ENCODE measurements around the gene RPP30. TPM values are rescaled to one million over a fixed set of nuclear protein-coding genes. Genes with fewer than 3 reads are reported as not detected.

The RPP30 gene
- polyA plus RNA-seq, 3 donors = 24.9 to 42.9 (median 40.3) TPM

DNA sequence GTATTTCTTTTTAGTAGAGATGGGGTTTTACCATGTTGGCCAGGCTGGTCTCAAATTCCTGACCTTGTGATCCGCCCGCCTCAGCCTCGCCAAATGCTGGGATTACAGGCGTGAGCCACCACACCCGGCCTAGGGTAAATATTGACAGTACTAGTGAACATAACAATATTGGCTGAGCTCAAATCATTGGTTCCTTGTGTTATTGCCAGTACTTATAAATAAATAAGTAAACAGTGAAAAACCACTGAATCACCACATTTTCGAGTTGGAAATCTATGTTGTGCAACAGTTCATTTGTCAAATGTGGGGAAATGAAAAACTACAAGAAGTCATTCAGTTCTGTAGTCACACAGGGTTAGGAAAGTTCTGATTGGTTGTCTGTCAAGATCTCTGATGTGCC lies 15.8 kb downstream of the RPP30 start:
- no peaks in the 10 kb centered on the region for H3K27me3 ChIP-seq (ENCODE audit: control insufficient read depth in 2 of 2, insufficient read depth in 2 of 2, low read length in 2 of 2)
- no peak overlapping the region for H3K4me3 Mint-ChIP-seq
- no peaks in the 10 kb centered on the region for H3K4me1 ChIP-seq (ENCODE audit: control insufficient read depth in 1 of 2, insufficient read depth in 2 of 2, low read length in 2 of 2)
- H3K4me3 ChIP-seq (replicated peaks in 1 of 3; ENCODE audit: low read depth in 2 of 3, low read length in 3 of 3) = no peak overlapping the region
- H3K36me3 Mint-ChIP-seq = peaks cover 65 to 88% of the 10 kb centered on the region in 2 donors
- H2AFZ ChIP-seq (ENCODE audit: insufficient read depth, low read depth, low read length, poor library complexity, severe bottlenecking) = no peak overlapping the region
- H3K9ac ChIP-seq (ENCODE audit: insufficient read depth, low read length, poor library complexity, severe bottlenecking) = no peak overlapping the region
- H3K36me3 ChIP-seq (replicated peaks in 1 of 2; ENCODE audit: control insufficient read depth in 1 of 2, insufficient read depth in 2 of 2, low read length in 2 of 2) = peaks cover 67 to 100% of the 10 kb centered on the region in 2 donors
- TF ChIP-seq, protein P1, sequence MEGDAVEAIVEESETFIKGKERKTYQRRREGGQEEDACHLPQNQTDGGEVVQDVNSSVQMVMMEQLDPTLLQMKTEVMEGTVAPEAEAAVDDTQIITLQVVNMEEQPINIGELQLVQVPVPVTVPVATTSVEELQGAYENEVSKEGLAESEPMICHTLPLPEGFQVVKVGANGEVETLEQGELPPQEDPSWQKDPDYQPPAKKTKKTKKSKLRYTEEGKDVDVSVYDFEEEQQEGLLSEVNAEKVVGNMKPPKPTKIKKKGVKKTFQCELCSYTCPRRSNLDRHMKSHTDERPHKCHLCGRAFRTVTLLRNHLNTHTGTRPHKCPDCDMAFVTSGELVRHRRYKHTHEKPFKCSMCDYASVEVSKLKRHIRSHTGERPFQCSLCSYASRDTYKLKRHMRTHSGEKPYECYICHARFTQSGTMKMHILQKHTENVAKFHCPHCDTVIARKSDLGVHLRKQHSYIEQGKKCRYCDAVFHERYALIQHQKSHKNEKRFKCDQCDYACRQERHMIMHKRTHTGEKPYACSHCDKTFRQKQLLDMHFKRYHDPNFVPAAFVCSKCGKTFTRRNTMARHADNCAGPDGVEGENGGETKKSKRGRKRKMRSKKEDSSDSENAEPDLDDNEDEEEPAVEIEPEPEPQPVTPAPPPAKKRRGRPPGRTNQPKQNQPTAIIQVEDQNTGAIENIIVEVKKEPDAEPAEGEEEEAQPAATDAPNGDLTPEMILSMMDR (IDR thresholded peaks at IDR 0.05) = no peak
- peaks cover 5% of the 10 kb centered on the region for H3K4me1 Mint-ChIP-seq
- no peaks in the 10 kb centered on the region for H3K79me2 ChIP-seq (ENCODE audit: insufficient read depth, low read length)
- H3K4me2 ChIP-seq (replicated peaks; ENCODE audit: extremely low read depth, low read length, poor library complexity, severe bottlenecking) = no peak overlapping the region
- intact Hi-C loops (cut with micrococcal nuclease) = no loop called here
- no peaks in the 10 kb centered on the region for H3K9me3 Mint-ChIP-seq
- no peak overlapping the region for H3K27ac Mint-ChIP-seq
- DNase-seq = no peak
- no peaks in the 10 kb centered on the region for H3K27me3 Mint-ChIP-seq (ENCODE audit: low read depth in 3 of 3)
- H3K27ac ChIP-seq (ENCODE audit: low read depth in 1 of 2, low read length in 2 of 2) = no peak overlapping the region
- WGBS (ENCODE audit: insufficient coverage) = no CpG with 5 or more reads among the region's 6 CpGs
- H4K20me1 ChIP-seq (ENCODE audit: insufficient read depth, low read length) = no peaks in the 10 kb centered on the region
- no peaks in the 10 kb centered on the region for H3K9me3 ChIP-seq (replicated peaks in 1 of 2; ENCODE audit: control insufficient read depth in 1 of 2, insufficient read depth in 1 of 2, low read length in 2 of 2)

DNA sequence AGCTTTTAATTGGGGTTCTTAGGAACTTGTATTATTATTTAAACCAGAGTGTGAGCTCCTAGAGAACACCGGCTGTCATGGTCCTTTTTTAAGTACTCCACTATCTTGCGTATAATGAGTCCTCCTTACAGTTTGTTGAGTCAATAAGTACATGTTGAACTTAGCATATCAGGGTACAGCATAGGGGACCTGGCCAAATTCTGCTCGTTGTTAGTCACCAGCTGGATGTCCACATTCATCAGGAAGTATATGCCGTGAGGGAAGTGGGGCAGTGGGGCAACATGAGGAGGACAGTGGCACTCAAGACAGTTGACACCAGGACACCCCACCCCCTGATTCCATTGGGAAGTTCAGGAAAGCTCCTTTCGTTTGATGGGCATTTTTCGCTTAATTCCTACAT lies 16.6 kb downstream of the RPP30 start:
- no peaks in the 10 kb centered on the region for H3K27me3 ChIP-seq (ENCODE audit: control insufficient read depth in 2 of 2, insufficient read depth in 2 of 2, low read length in 2 of 2)
- H3K9ac ChIP-seq (ENCODE audit: insufficient read depth, low read length, poor library complexity, severe bottlenecking) = no peak overlapping the region
- peaks cover 5% of the 10 kb centered on the region for H3K4me1 Mint-ChIP-seq
- peaks cover 70 to 92% of the 10 kb centered on the region in 2 donors for H3K36me3 Mint-ChIP-seq
- no peaks in the 10 kb centered on the region for H3K4me1 ChIP-seq (ENCODE audit: control insufficient read depth in 1 of 2, insufficient read depth in 2 of 2, low read length in 2 of 2)
- H4K20me1 ChIP-seq (ENCODE audit: insufficient read depth, low read length) = no peaks in the 10 kb centered on the region
- H3K27ac Mint-ChIP-seq = no peak overlapping the region
- H3K9me3 ChIP-seq (replicated peaks in 1 of 2; ENCODE audit: control insufficient read depth in 1 of 2, insufficient read depth in 1 of 2, low read length in 2 of 2) = no peaks in the 10 kb centered on the region
- 100% methylated on average over 1 of the region's 6 CpGs for WGBS (ENCODE audit: insufficient coverage)
- no peak overlapping the region for H3K27ac ChIP-seq (ENCODE audit: low read depth in 1 of 2, low read length in 2 of 2)
- H3K36me3 ChIP-seq (replicated peaks in 1 of 2; ENCODE audit: control insufficient read depth in 1 of 2, insufficient read depth in 2 of 2, low read length in 2 of 2) = peaks cover 74 to 100% of the 10 kb centered on the region in 2 donors
- H3K4me3 Mint-ChIP-seq = no peak overlapping the region
- H3K79me2 ChIP-seq (ENCODE audit: insufficient read depth, low read length) = no peaks in the 10 kb centered on the region
- DNase-seq = no peak
- no peaks in the 10 kb centered on the region for H3K27me3 Mint-ChIP-seq (ENCODE audit: low read depth in 3 of 3)
- no peak overlapping the region for H3K4me3 ChIP-seq (replicated peaks in 1 of 3; ENCODE audit: low read depth in 2 of 3, low read length in 3 of 3)
- TF ChIP-seq, protein P1 (IDR thresholded peaks at IDR 0.05) = no peak
- intact Hi-C loops (cut with micrococcal nuclease) = no loop called here
- H3K9me3 Mint-ChIP-seq = no peaks in the 10 kb centered on the region
- H3K4me2 ChIP-seq (replicated peaks; ENCODE audit: extremely low read depth, low read length, poor library complexity, severe bottlenecking) = no peak overlapping the region
- no peak overlapping the region for H2AFZ ChIP-seq (ENCODE audit: insufficient read depth, low read depth, low read length, poor library complexity, severe bottlenecking)

Data from CD14-positive monocyte (primary cell).